CD14-positive monocyte (primary cell): ENCODE results near the gene RABL6. TPM values are rescaled to one million over a fixed set of nuclear protein-coding genes. Genes with fewer than 3 reads are reported as not detected.

Experiments used
- DNase-seq, 3 donors: peaks; one replicate each; pipeline ENCODE4 v3.0.0-alpha.2; 2011 to 2022
- H2AFZ ChIP-seq: 2 replicates; pipeline ENCODE4 v1.6.0; 2012; ENCODE audit warnings: mild to moderate bottlenecking, low read depth, low read length, inconsistent platforms; ENCODE audit not compliant: insufficient read depth, poor library complexity, severe bottlenecking
- H3K27ac ChIP-seq, 2 donors: 1 replicate in 1 of 2; 2 replicates in 1 of 2; pipeline ENCODE4 v1.5.1; 2012 to 2013; ENCODE audit warnings: low read length in 2 of 2, control low read depth in 1 of 2, inconsistent platforms in 1 of 2, low read depth in 1 of 2, mild to moderate bottlenecking in 1 of 2
- H3K27me3 ChIP-seq, 2 donors: one replicate each; pipeline versions ENCODE4 v1.6.0 to v1.6.1; 2011 to 2013; ENCODE audit warnings: low read length in 2 of 2; ENCODE audit not compliant: control insufficient read depth in 2 of 2, insufficient read depth in 2 of 2
- H3K36me3 ChIP-seq, 2 donors: replicated peaks in 1 of 2; 1 replicate in 1 of 2; 2 replicates in 1 of 2; pipeline versions ENCODE4 v1.5.1 to v1.6.1; 2012 to 2013; ENCODE audit warnings: low read length in 2 of 2, control low read depth in 1 of 2, inconsistent platforms in 1 of 2, mild to moderate bottlenecking in 1 of 2; ENCODE audit not compliant: insufficient read depth in 2 of 2, control insufficient read depth in 1 of 2
- H3K4me1 ChIP-seq, 2 donors: 1 replicate in 1 of 2; 2 replicates in 1 of 2; pipeline versions ENCODE4 v1.5.1 to v1.6.1; 2012 to 2013; ENCODE audit warnings: low read length in 2 of 2, control low read depth in 1 of 2, inconsistent platforms in 1 of 2, mild to moderate bottlenecking in 1 of 2, moderate library complexity in 1 of 2; ENCODE audit not compliant: insufficient read depth in 2 of 2, control insufficient read depth in 1 of 2
- H3K4me2 ChIP-seq: replicated peaks from 2 replicates; pipeline ENCODE3; 2012; ENCODE audit warnings: low read length, moderate library complexity, mild to moderate bottlenecking; ENCODE audit not compliant: poor library complexity, severe bottlenecking; ENCODE audit errors: extremely low read depth
- H3K4me3 ChIP-seq, 3 experiments: fragments of 200-600 bp in 1 of 3; sonication (generic) in 1 of 3; replicated peaks in 1 of 3; 1 replicate in 2 of 3; 2 replicates in 1 of 3; pipeline ENCODE4 v1.5.1; 2011 to 2013; ENCODE audit warnings: low read length in 3 of 3, mild to moderate bottlenecking in 3 of 3, control low read depth in 2 of 3, low read depth in 2 of 3, inconsistent platforms in 1 of 3, moderate library complexity in 1 of 3
- H3K79me2 ChIP-seq: 2 replicates; pipeline ENCODE4 v1.6.0; 2012; ENCODE audit warnings: mild to moderate bottlenecking, control low read depth, inconsistent platforms, low read length, moderate library complexity; ENCODE audit not compliant: insufficient read depth
- H3K9ac ChIP-seq: 2 replicates; pipeline ENCODE4 v1.6.0; 2017; ENCODE audit warnings: low read length, mild to moderate bottlenecking; ENCODE audit not compliant: insufficient read depth, poor library complexity, severe bottlenecking
- H3K9me3 ChIP-seq, 2 donors: replicated peaks in 1 of 2; 1 replicate in 1 of 2; 2 replicates in 1 of 2; pipeline versions ENCODE4 v1.5.1 to v1.6.1; 2012 to 2013; ENCODE audit warnings: low read length in 2 of 2, control low read depth in 1 of 2; ENCODE audit not compliant: control insufficient read depth in 1 of 2, insufficient read depth in 1 of 2
- H4K20me1 ChIP-seq: 2 replicates; pipeline ENCODE4 v1.6.0; 2012; ENCODE audit warnings: mild to moderate bottlenecking, low read length, control low read depth, moderate library complexity; ENCODE audit not compliant: insufficient read depth
- H3K27ac Mint-ChIP-seq, 7 donors: one replicate each; pipeline ENCODE4 v1.8.0; 2020; ENCODE audit warnings: mild to moderate bottlenecking in 7 of 7, mixed read lengths in 7 of 7, moderate library complexity in 6 of 7, inconsistent platforms in 2 of 7
- H3K27me3 Mint-ChIP-seq, 3 donors: one replicate each; pipeline ENCODE4 v1.8.0; 2021 to 2022; ENCODE audit warnings: low read depth in 3 of 3, mild to moderate bottlenecking in 3 of 3, mixed read lengths in 3 of 3, moderate library complexity in 3 of 3, inconsistent platforms in 1 of 3
- H3K36me3 Mint-ChIP-seq, 2 donors: one replicate each; pipeline ENCODE4 v1.8.0; 2020; ENCODE audit warnings: mixed read lengths in 2 of 2, inconsistent platforms in 1 of 2, mild to moderate bottlenecking in 1 of 2
- H3K4me1 Mint-ChIP-seq: one replicate; pipeline ENCODE4 v1.8.0; 2020; ENCODE audit warnings: mild to moderate bottlenecking, mixed read lengths
- H3K4me3 Mint-ChIP-seq, 2 donors: one replicate each; pipeline ENCODE4 v1.8.0; 2020; ENCODE audit warnings: mild to moderate bottlenecking in 2 of 2, mixed read lengths in 2 of 2, moderate library complexity in 1 of 2
- H3K9me3 Mint-ChIP-seq, 7 donors: one replicate each; pipeline ENCODE4 v1.8.0; 2020 to 2022; ENCODE audit warnings: mixed read lengths in 7 of 7, mild to moderate bottlenecking in 6 of 7, moderate library complexity in 6 of 7, inconsistent platforms in 2 of 7
- WGBS: methylation state at CpG from one replicate; pipeline ENCODE4 v1.1.5; 2013; ENCODE audit warnings: missing lambda C conversion rate; ENCODE audit not compliant: insufficient coverage; 5-methylcytosine and 5-hydroxymethylcytosine counted together
- intact Hi-C, 2 donors: fragments of 100-400 bp; cut with micrococcal nuclease; formaldehyde crosslinking; loops; one replicate each; pipeline versions ENCODE4 v1.15.0 to v1.15.1; 2023
- polyA plus RNA-seq, 3 donors: library from polyadenylated mRNA; depleted of rRNA in 1 of 3; unstranded in 2 of 3; stranded (reverse) in 1 of 3; fragments of 300-500 nt in 2 of 3; fragments of >200 nt in 1 of 3; fragmentation: Illumina TruSeq in 2 of 3; gene quantifications; 1 replicate in 2 of 3; 2 replicates in 1 of 3; pipeline ENCODE4 v1.2.3, GENCODE V29; 2012 to 2021
- TF ChIP-seq, protein P1 (sequence below): fragments of 200-600 bp; IDR thresholded peaks from one replicate; pipeline ENCODE4 v1.8.0; 2022; ENCODE audit warnings: antibody characterized with exemption, mild to moderate bottlenecking

Gene RABL6
- polyA plus RNA-seq, 3 donors: 6.7 to 30.9 (median 8.1) TPM

DNA sequence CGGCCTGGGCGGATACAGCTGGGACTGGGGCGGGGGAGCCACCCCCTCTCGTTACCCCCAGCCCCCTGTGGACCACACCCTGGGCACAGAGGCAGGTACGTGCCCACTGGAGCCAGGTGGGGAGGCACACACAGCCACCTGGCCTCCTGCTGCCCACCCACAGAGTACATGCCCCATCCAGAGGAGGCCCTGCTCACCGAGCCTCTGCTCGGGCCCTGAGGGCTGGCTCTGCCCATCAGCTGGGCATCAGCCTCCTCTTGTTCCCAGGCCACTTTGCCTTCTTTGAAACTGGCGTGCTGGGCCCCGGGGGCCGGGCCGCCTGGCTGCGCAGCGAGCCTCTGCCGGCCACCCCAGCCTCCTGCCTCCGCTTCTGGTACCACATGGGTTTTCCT lies 50.7 kb downstream of the RABL6 start:
- H3K9me3 Mint-ChIP-seq: no peaks in the 10 kb centered on the region
- Histone ChIP-seq H3K9me3 (no peaks in the 10 kb centered on the region), H3K36me3 (peaks cover 28 to 31% of the 10 kb centered on the region in 2 donors), H3K27me3 (no peaks in the 10 kb centered on the region), H3K4me2 (no peak overlapping the region), H3K27ac (no peak overlapping the region), H2AFZ (no peak overlapping the region), H3K79me2 (peaks cover under 1% of the 10 kb centered on the region), H4K20me1 (peaks cover 31% of the 10 kb centered on the region), H3K4me1 (no peaks in the 10 kb centered on the region), H3K4me3 (no peak overlapping the region), H3K9ac (no peak overlapping the region)
- H3K27ac Mint-ChIP-seq: no peak overlapping the region
- TF ChIP-seq, protein P1, sequence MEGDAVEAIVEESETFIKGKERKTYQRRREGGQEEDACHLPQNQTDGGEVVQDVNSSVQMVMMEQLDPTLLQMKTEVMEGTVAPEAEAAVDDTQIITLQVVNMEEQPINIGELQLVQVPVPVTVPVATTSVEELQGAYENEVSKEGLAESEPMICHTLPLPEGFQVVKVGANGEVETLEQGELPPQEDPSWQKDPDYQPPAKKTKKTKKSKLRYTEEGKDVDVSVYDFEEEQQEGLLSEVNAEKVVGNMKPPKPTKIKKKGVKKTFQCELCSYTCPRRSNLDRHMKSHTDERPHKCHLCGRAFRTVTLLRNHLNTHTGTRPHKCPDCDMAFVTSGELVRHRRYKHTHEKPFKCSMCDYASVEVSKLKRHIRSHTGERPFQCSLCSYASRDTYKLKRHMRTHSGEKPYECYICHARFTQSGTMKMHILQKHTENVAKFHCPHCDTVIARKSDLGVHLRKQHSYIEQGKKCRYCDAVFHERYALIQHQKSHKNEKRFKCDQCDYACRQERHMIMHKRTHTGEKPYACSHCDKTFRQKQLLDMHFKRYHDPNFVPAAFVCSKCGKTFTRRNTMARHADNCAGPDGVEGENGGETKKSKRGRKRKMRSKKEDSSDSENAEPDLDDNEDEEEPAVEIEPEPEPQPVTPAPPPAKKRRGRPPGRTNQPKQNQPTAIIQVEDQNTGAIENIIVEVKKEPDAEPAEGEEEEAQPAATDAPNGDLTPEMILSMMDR: no peak
- H3K4me1 Mint-ChIP-seq: no peaks in the 10 kb centered on the region
- 99% methylated on average over 13 of the region's 15 CpGs for WGBS
- H3K27me3 Mint-ChIP-seq: no peaks in the 10 kb centered on the region
- intact Hi-C loops: no loop called here
- H3K36me3 Mint-ChIP-seq: peaks cover 24 to 29% of the 10 kb centered on the region in 2 donors
- DNase-seq: no peak
- no peak overlapping the region for H3K4me3 Mint-ChIP-seq

- Histone ChIP-seq H3K36me3 (peaks cover 33 to 37% of the 10 kb centered on the region in 2 donors), H3K4me2 (no peak overlapping the region), H3K4me3 (no peak overlapping the region), H3K79me2 (peaks cover 7% of the 10 kb centered on the region), H3K27ac (no peak overlapping the region), H2AFZ (no peak overlapping the region), H3K9ac (no peak overlapping the region), H3K27me3 (no peaks in the 10 kb centered on the region), H3K9me3 (no peaks in the 10 kb centered on the region), H3K4me1 (no peaks in the 10 kb centered on the region), H4K20me1 (peaks cover 36% of the 10 kb centered on the region)
- H3K27me3 Mint-ChIP-seq: no peaks in the 10 kb centered on the region
- peak in 1 of 3 donors; percentile 2 for DNase-seq
- TF ChIP-seq, protein P1: no peak
- no peaks in the 10 kb centered on the region for H3K4me1 Mint-ChIP-seq
- H3K9me3 Mint-ChIP-seq: no peaks in the 10 kb centered on the region
- peaks cover 29 to 35% of the 10 kb centered on the region in 2 donors for H3K36me3 Mint-ChIP-seq
- H3K4me3 Mint-ChIP-seq: no peak overlapping the region
- H3K27ac Mint-ChIP-seq: no peak overlapping the region
- intact Hi-C loops: no loop called here
- 94% methylated on average over 15 of the region's 20 CpGs for WGBS
Measured at GRCh38 chr9:136858844-136859757, 51.4 kb downstream of the RABL6 start.
